HG03108 (cell line): ENCODE results near the gene ADAMTS12.

Experiments
- ATAC-seq: cut with Tn5 transposase; IDR thresholded peaks from one replicate; pipeline ENCODE4 v1.9.1; 2021; ENCODE audit warnings: moderate library complexity; ENCODE audit not compliant: unreplicated experiment

The ADAMTS12 gene

DNA sequence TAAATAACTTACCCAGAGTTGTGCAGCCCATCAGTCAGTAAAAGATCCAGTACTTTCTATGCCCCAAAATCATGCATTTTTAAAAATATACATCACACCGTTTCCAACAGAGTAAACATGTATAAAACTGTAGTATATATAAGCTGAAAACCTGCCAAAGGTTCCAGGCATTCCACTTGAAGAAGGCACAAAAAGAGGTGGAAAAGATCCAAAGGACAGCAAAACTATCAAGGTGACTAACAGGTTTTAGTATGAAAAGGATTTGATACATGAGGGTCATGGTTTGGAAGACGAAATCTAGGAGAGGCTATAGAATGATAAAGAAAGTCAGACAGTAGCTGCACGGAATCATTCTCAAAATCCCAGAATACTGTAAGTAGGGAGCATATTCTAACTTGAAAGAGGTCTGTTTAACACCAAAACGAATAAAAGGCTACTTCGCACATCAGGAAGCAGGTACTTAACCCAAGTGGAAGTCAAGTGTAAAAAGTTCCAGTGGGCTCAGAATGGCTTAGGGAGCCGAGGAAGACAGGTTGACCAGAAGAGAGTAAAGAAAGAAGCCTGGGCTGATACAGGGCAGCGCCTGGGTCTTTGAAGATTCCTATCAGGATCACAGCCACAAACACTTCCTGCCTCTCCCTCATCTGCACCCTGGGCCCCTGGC lies 207.2 kb downstream of the ADAMTS12 start:
- ATAC-seq = no peak

GRCh38 chr5:33679791-33680190 lies 212.0 kb downstream of the ADAMTS12 start:
- ATAC-seq = no peak

GRCh38 chr5:33675958-33676464 lies 215.8 kb downstream of the ADAMTS12 start:
- ATAC-seq = peak; percentile 77

DNA sequence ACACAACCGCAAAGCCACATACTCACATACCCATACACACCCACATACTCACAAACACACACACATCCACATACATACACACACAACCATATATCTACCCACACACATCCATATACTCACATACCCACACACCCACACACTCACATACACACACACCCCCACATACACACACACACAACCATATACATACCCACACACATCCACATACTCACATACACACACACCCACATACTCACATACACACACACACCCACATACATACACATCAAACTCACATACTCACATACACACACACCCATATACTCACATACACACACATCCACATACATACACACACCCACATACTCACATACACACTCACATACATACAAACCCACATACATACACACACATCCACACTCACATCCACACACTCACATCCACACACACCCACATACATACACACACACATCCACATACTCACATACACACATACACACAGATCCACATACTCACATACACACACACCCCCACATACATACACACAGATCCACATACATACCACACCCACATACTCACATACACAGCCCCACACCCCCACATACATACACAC lies 220.0 kb downstream of the ADAMTS12 start:
- no peak for ATAC-seq

- no peak for ATAC-seq
Measured at GRCh38 chr5:33662722-33663427, 228.9 kb downstream of the ADAMTS12 start.

- ATAC-seq = no peak
Measured at GRCh38 chr5:33659526-33660169, 232.1 kb downstream of the ADAMTS12 start.

DNA sequence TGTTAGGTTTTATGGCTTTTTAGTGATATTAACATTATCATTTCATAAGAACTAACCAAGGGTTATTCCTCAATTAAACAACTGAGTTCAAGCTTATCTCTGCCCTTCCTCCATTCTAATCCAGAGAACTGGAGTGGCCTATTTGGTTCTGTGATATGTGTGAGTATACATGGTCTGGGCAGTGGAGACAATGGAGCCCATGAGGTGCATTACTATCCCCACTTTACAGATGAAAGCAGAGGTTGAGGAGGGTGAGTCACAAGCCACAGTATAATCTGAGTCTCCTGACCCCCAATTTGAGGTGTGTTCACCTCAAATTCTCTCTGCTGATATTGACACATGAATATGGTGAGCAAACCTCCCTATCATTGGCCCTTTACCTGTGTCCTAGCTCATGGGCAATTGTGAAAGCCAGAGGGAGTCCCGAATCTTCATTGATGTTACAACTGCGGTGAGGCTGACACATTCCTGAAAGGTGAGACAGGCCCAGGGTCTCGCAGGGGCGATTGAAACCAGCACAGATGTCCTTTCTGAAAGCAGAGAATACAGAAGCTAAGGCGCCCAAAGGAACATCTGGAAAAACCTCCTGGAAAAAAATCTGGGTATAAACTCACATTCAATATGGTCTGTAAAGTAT lies 233.9 kb downstream of the ADAMTS12 start:
- ATAC-seq = no peak

DNA sequence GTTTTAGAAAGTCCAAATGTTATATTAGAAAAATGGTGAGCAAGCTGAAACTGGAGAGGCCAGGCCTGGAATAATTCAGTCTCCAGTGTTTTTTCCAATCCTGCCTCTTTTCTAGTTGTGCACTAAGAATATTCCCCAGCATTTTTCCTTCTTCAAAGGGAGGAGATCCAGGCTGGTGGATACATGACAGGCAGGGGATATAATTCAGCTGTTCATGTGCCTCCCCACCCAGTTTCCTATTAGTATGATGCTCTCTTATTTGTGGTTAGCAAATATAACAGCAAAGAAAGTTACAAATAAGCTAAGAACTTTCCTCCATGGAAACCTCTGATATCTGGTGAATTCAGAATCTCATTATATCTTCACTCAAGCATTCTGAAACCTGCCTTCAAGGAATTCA lies 234.6 kb downstream of the ADAMTS12 start:
- no peak for ATAC-seq

- no peak for ATAC-seq
Measured at GRCh38 chr5:33650911-33651310, 240.9 kb downstream of the ADAMTS12 start.

DNA sequence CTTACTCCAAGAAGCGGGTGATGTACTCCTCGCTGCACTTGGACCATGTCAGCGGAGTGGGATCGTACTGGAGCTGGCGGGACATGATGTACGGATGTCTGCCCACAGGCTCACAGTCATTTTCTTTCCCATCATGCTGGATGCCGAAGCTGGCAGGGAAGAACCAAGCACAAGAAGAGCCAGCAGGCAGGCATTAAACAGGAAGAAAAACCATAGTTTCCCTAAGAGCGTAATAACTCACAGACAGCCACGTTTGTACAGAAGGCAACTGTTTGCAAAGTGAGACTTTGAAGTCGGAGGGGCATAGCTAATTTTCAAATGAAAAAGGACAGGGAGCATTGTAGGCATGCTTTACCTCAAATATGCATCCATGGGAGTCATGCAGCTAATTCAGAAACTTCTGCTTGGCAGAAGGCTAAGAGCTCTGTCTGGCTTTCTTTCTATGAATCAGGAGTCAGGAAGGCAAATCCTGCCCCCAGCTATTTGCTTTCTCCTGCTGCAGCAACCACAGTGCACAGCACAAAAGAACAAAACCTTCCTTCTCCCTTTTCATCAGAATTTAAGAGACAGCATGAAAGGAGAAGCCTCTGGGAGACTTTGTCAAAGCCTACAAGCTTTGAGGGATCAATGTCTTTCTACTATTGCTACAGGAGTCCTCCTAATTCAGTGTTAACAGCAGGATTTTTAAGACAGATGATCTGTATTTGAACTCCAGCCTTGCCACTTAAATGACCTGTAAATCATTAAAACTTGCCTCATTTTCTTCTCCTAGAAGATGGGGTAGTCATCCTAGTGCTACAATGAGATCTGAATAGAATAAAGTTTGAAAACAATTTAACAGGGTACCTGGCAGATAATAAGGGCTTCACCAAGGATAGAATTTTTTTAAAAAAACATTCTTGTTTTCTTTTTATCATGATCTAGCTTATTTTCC lies 242.0 kb downstream of the ADAMTS12 start:
- ATAC-seq = no peak

DNA sequence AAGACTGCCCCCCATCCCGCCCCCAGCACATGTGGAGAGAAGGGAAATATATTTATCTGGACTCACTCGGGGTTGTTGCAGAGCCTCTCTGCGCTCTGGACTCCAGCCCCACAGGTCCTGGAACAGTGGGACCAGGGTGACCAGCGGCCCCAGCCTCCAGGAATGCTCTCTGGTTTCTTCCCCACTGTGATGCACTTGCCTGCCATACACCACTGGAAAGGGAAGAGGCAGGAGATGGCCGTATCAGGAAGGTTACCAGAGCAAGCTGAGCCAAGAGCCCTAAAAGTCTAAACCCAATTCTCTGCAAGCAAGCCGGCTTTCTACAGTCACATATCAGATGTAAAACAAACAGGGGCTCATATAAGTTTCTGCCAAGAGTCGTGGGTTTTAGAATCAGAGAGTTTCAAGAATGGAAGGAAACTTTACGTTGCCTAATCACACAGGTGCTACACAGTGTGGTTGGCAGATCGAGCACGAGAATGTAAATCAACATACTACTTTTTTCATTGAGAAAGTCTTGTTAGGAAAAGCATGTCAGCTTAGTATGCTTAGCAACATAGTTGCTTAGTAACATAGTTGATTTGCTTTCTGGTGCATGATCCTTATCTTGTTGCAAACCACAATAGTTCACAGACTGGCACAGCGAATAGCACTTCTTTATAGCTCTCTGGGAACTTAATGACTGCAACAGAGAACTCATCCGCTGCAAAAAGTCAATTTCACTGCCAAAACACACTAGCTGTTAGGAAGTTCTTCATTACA lies 249.9 kb downstream of the ADAMTS12 start:
- no peak for ATAC-seq

GRCh38 chr5:33639474-33639873 lies 252.3 kb downstream of the ADAMTS12 start:
- no peak for ATAC-seq

DNA sequence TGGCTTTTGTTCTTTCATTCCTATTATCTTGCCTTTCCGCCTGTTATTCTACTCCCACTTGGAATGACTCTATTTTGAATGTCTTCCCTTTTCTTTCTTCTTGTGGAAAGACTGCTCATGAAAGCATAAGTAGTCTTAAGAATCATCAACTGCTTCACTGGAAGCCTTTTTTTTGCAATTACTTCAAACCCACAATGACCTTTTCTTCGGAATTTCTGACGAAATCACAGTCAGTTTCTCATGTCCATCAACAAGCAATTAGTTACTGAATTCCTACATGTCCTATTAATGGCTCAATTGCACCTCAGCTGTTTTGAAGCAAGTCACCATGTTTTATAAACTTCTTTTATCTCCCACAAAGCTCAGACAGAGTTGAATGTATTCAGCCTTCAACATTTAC lies 254.8 kb downstream of the ADAMTS12 start:
- no peak for ATAC-seq

GRCh38 chr5:33635582-33635981 lies 256.2 kb downstream of the ADAMTS12 start:
- no peak for ATAC-seq

DNA sequence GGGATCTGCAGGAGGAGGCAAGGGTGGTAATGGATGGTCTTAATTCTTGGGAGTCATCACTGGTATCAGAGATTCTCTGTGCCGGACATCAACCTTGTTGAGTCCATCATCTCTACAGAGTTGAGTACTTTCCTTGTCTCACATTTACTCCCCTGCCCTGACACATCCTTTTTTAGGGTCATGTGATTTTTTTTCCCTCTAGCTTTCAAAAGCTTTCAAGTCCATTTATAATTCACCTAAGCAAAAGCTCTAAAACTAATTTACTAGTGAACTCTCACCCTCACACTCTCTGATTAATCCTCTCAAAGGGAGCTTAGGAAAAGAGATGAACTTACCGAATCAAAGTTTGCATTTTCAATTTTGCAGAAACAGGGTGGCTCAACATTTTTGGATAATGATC lies 258.1 kb downstream of the ADAMTS12 start:
- no peak for ATAC-seq

DNA sequence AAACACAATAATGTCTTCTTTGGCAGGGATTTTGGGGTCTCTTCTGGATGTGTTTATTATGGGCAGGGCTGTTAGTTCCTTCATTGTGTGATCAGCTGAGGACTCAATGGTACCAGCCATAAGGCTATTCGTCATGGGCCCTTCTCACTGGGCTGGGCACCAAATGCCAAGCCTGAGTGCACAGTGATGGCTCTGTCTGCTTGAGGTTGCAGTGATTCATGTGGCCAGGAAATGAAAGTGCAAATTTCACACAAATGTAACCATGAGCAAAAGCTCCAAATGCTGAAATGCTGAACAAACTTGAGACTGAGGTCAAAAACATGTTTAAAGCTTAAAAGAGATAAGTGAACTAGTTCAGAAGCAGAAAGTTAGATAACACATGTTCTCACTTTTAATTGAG lies 260.0 kb downstream of the ADAMTS12 start:
- peak; percentile 96 for ATAC-seq

DNA sequence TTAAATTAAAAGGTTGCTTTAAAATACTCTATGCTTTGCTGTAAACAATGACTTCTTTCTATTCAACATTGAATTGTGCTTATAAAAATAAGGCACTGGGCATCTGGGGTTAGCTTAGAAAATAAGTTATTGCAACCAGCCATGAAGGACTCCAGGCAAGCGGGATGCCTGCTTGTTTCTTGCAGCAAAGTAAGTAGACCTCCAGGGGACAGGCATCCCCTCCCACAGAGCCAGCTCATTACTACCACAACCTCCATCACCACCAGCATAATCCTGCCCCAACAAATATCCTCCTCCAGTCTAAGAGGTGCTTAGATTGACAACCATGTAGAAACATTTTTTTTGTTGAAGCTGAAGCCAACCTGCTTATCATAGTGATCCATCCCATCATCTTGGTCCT lies 260.7 kb downstream of the ADAMTS12 start:
- ATAC-seq = no peak

DNA sequence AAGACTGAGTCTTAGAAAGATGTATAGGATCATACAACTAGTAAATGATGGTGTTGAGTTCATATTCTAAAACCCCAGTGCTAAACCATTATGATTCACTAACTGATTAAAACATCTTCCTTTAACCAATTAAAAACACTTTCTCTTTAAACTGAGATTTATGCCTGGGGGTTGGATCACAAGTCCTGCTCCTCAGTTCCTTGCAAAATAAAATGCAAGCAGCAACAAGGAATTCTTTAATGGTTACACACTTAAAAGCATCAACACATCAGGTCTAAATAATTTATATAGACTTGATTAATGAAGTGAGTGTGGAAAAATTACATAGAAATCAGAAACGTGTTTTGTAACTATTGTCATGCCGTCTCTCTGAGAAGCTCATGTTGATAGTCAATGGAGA lies 261.8 kb downstream of the ADAMTS12 start:
- no peak for ATAC-seq

- no peak for ATAC-seq
Measured at GRCh38 chr5:33628796-33629195, 263.0 kb downstream of the ADAMTS12 start.
